SH-SY5Y (cell line): ENCODE results near the gene GPSM1.

Source experiments
- GATA2 ChIP-seq: IDR thresholded peaks from 2 replicates; pipeline ENCODE4 v1.6.1; 2011; ENCODE audit warnings: mild to moderate bottlenecking, low read depth, low read length
- GATA3 ChIP-seq: IDR thresholded peaks from 2 replicates; pipeline ENCODE4 v1.6.1; 2011; ENCODE audit warnings: low read depth, mild to moderate bottlenecking, low read length, moderate library complexity

GRCh38 chr9:136364942-136365774 is 37.8 kb downstream of the GPSM1 start:
- no peak for TF ChIP-seq GATA3
- TF ChIP-seq GATA2, result no peak
